K562 (cell line): ENCODE measurements around the gene IRGQ. TPM values are rescaled to one million over a fixed set of nuclear protein-coding genes. Genes with fewer than 3 reads are reported as not detected.

ENCODE experiments used
- GTF2E2 ChIP-seq: fragments of 200-800 bp; sonication (Bioruptor generic); IDR thresholded peaks from 2 replicates; pipeline ENCODE4 v1.6.1; 2016; ENCODE audit warnings: missing genetic modification characterization, missing compliant biosample characterization
- HNRNPH1 ChIP-seq: fragments of 200-400 bp; formaldehyde crosslinking; optimal IDR thresholded peaks from 2 replicates; pipeline ENCODE3; 2017; ENCODE audit warnings: low read depth, mild to moderate bottlenecking, low read length, moderate library complexity
- L3MBTL2 ChIP-seq: fragments of 450-650 bp; IDR thresholded peaks from 2 replicates; pipeline ENCODE4 v1.6.1; 2016; ENCODE audit warnings: mild to moderate bottlenecking, moderate library complexity
- RBBP5 ChIP-seq: fragments of 200-600 bp; sonication (generic); IDR thresholded peaks from 2 replicates; pipeline ENCODE4 v1.6.1; 2012; ENCODE audit warnings: borderline replicate concordance, mild to moderate bottlenecking, low read length, control low read depth, inconsistent platforms; ENCODE audit not compliant: insufficient read depth, poor library complexity, severe bottlenecking
- RBFOX2 ChIP-seq: fragments of 200-400 bp; formaldehyde crosslinking; IDR thresholded peaks from 2 replicates; pipeline ENCODE4 v1.6.1; 2017; ENCODE audit warnings: low read depth, mild to moderate bottlenecking, low read length, moderate library complexity
- YY1 ChIP-seq, 3 experiments: IDR thresholded peaks; 2 replicates each; pipeline ENCODE4 v1.6.1; 2011; ENCODE audit warnings: low read length in 2 of 3, mild to moderate bottlenecking in 2 of 3, moderate library complexity in 2 of 3, borderline replicate concordance in 1 of 3, control low read depth in 1 of 3, low read depth in 1 of 3; ENCODE audit not compliant: insufficient read depth in 3 of 3, insufficient replicate concordance in 2 of 3, control insufficient read depth in 1 of 3, insufficient read length in 1 of 3; ENCODE audit errors: extremely low read depth in 1 of 3
- polyA plus RNA-seq, 8 experiments: library from polyadenylated mRNA; depleted of rRNA in 4 of 8; stranded (reverse) in 5 of 8; unstranded in 3 of 8; fragments of >200 nt; fragmentation: Nextera tagmentation in 2 of 8; fragmentation: Illumina TruSeq in 1 of 8; extraction: Ambion mirVana in 2 of 8; extraction: Trizol in 1 of 8; gene quantifications; 2 replicates each; pipeline versions ENCODE4 v1.2.1 to v1.2.3, GENCODE V29; 2011 to 2014; ENCODE audit warnings: inconsistent platforms in 1 of 8, missing spikeins in 1 of 8
- total RNA-seq, 7 experiments: library from RNA; depleted of rRNA in 6 of 7; stranded (reverse); fragments of >200 nt in 6 of 7; fragmentation: Illumina TruSeq in 2 of 7; extraction: Trizol in 2 of 7; gene quantifications; 2 replicates each; pipeline versions ENCODE4 v1.2.1 to v1.2.3, GENCODE V29; 2011 to 2021; ENCODE audit warnings: low replicate concordance in 1 of 7
- TF ChIP-seq, protein P1 (sequence below): fragments of 450-650 bp; IDR thresholded peaks from 2 replicates; pipeline ENCODE4 v1.6.1; 2017; ENCODE audit warnings: antibody characterized with exemption
- TF ChIP-seq, protein P2 (sequence below): fragments of 250-450 bp; sonication (Bioruptor Pico); IDR thresholded peaks from 2 replicates; pipeline ENCODE4 v1.9.0; 2021; ENCODE audit warnings: mild to moderate bottlenecking, inconsistent platforms
- TF ChIP-seq, protein P3 (sequence below): sonication (generic); formaldehyde crosslinking; IDR thresholded peaks from 2 replicates; pipeline ENCODE4 v1.8.0; 2022; ENCODE audit warnings: missing genetic modification reagents, mild to moderate bottlenecking, borderline replicate concordance
- TF ChIP-seq, protein P4 (sequence below): fragments of 250-450 bp; sonication (Bioruptor Pico); IDR thresholded peaks from 2 replicates; pipeline ENCODE4 v1.4.0; 2020; ENCODE audit warnings: borderline replicate concordance
- TF ChIP-seq, protein P5 (sequence below): sonication (generic); formaldehyde crosslinking; IDR thresholded peaks from 2 replicates; pipeline ENCODE4 v1.8.1; 2023; ENCODE audit warnings: mild to moderate bottlenecking, missing genetic modification reagents, moderate library complexity

The IRGQ gene
- total and polyA plus RNA-seq, 9 of the 15 experiments (the other 6 are each of a cell fraction or from before 2014, with no cell fraction given): 3.5 to 19.2 (median 7.9) TPM

DNA sequence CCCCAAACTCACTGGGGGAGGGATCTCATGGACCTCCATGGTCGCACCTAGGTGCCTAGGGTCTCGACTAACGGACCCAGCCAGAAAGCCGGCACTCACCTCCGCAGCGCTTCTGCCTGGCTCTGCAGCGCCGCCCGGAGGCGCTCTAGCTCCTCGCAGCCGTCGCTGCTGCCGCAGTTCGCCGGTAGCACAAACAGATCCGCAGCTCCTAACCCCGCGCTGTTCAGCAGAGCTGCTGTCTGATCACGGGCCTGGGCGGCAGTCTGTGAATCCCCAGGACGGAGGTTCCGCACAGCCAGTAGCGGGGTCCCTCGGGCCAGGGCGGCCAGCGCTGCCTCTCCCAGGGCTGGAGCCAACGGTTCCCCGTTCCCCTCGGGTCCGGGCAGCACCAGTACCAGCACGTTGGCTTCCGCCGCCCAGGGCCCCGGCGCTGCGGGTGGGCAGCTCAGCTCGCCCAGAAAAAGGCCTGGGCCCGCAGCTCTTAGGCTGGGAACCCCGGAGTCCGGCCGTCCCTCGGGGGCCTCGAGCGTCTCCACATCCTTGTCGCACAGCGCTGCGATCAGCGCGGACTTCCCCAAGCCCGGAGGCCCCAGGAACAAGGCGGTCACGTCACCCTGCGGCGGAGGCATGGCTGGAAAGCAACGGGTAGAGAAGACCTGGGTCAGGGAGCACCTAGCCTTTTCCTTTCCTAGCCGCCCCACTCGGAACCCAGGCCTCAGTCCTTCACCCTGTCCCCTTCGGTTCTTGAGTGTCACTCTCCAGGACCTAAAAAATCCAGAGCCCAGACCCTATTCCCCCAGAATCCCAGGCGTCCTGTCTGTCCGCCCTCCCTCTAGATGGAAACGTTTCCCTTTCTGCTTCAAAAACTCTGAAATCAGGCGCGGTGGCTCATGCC, 977 bp downstream of the IRGQ start (continued):
- TF ChIP-seq, protein P1, sequence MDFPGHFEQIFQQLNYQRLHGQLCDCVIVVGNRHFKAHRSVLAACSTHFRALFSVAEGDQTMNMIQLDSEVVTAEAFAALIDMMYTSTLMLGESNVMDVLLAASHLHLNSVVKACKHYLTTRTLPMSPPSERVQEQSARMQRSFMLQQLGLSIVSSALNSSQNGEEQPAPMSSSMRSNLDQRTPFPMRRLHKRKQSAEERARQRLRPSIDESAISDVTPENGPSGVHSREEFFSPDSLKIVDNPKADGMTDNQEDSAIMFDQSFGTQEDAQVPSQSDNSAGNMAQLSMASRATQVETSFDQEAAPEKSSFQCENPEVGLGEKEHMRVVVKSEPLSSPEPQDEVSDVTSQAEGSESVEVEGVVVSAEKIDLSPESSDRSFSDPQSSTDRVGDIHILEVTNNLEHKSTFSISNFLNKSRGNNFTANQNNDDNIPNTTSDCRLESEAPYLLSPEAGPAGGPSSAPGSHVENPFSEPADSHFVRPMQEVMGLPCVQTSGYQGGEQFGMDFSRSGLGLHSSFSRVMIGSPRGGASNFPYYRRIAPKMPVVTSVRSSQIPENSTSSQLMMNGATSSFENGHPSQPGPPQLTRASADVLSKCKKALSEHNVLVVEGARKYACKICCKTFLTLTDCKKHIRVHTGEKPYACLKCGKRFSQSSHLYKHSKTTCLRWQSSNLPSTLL: no peak
- peak in 1 of 3 experiments; percentile 40 for TF ChIP-seq YY1 (IDR thresholded peaks at IDR 0.05; ENCODE audit: borderline replicate concordance in 1 of 3, control insufficient read depth in 1 of 3, extremely low read depth in 1 of 3, insufficient read depth in 3 of 3, insufficient read length in 1 of 3, insufficient replicate concordance in 2 of 3, low read depth in 1 of 3, low read length in 2 of 3)
- TF ChIP-seq L3MBTL2: 0 out of 2 replicates have a peak, but pooled peaks have one; percentile 27
- peak; percentile 76 for TF ChIP-seq RBFOX2
- no peak for TF ChIP-seq HNRNPH1
- TF ChIP-seq, protein P2, sequence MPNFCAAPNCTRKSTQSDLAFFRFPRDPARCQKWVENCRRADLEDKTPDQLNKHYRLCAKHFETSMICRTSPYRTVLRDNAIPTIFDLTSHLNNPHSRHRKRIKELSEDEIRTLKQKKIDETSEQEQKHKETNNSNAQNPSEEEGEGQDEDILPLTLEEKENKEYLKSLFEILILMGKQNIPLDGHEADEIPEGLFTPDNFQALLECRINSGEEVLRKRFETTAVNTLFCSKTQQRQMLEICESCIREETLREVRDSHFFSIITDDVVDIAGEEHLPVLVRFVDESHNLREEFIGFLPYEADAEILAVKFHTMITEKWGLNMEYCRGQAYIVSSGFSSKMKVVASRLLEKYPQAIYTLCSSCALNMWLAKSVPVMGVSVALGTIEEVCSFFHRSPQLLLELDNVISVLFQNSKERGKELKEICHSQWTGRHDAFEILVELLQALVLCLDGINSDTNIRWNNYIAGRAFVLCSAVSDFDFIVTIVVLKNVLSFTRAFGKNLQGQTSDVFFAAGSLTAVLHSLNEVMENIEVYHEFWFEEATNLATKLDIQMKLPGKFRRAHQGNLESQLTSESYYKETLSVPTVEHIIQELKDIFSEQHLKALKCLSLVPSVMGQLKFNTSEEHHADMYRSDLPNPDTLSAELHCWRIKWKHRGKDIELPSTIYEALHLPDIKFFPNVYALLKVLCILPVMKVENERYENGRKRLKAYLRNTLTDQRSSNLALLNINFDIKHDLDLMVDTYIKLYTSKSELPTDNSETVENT (CRISPR knock-in tag): peak; percentile 48; the same call in 1 of the 2 replicates
- TF ChIP-seq GTF2E2 (tag): 0 out of 2 replicates have a peak, but pooled peaks have one; percentile 16
- TF ChIP-seq, protein P3, sequence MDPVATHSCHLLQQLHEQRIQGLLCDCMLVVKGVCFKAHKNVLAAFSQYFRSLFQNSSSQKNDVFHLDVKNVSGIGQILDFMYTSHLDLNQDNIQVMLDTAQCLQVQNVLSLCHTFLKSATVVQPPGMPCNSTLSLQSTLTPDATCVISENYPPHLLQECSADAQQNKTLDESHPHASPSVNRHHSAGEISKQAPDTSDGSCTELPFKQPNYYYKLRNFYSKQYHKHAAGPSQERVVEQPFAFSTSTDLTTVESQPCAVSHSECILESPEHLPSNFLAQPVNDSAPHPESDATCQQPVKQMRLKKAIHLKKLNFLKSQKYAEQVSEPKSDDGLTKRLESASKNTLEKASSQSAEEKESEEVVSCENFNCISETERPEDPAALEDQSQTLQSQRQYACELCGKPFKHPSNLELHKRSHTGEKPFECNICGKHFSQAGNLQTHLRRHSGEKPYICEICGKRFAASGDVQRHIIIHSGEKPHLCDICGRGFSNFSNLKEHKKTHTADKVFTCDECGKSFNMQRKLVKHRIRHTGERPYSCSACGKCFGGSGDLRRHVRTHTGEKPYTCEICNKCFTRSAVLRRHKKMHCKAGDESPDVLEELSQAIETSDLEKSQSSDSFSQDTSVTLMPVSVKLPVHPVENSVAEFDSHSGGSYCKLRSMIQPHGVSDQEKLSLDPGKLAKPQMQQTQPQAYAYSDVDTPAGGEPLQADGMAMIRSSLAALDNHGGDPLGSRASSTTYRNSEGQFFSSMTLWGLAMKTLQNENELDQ (CRISPR knock-in tag): no peak
- TF ChIP-seq, protein P4, sequence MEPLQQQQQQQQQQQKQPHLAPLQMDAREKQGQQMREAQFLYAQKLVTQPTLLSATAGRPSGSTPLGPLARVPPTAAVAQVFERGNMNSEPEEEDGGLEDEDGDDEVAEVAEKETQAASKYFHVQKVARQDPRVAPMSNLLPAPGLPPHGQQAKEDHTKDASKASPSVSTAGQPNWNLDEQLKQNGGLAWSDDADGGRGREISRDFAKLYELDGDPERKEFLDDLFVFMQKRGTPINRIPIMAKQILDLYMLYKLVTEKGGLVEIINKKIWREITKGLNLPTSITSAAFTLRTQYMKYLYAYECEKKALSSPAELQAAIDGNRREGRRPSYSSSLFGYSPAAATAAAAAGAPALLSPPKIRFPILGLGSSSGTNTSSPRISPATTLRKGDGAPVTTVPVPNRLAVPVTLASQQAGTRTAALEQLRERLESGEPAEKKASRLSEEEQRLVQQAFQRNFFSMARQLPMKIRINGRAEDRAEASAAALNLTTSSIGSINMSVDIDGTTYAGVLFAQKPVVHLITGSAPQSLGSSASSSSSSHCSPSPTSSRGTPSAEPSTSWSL (CRISPR knock-in tag): no peak
- TF ChIP-seq, protein P5, sequence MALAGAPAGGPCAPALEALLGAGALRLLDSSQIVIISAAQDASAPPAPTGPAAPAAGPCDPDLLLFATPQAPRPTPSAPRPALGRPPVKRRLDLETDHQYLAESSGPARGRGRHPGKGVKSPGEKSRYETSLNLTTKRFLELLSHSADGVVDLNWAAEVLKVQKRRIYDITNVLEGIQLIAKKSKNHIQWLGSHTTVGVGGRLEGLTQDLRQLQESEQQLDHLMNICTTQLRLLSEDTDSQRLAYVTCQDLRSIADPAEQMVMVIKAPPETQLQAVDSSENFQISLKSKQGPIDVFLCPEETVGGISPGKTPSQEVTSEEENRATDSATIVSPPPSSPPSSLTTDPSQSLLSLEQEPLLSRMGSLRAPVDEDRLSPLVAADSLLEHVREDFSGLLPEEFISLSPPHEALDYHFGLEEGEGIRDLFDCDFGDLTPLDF (CRISPR knock-in tag): no peak
- TF ChIP-seq RBBP5: no peak
